Tibial artery (tissue), 4 donors: ENCODE data around the gene STARD3.
"Not testable (repeated sequence)": the region's sequence is repeated elsewhere in the genome, so short reads cannot be mapped to it uniquely, and the experiment has no call there.

Experiments
- DNase-seq, 2 donors: peaks; one replicate each; pipeline ENCODE4 v3.0.0-alpha.2; 2019
- H3K27ac ChIP-seq, 2 donors: fragments of 200-600 bp; sonication (generic) in 1 of 2; 1 replicate in 1 of 2; 2 replicates in 1 of 2; pipeline ENCODE4 v1.5.1; 2018 to 2019; ENCODE audit warnings: mild to moderate bottlenecking in 1 of 2
- H3K27me3 ChIP-seq, 2 donors: fragments of 200-600 bp; sonication (generic) in 1 of 2; one replicate each; pipeline versions ENCODE4 v1.5.1 to v1.6.0; 2016 to 2019
- H3K36me3 ChIP-seq, 3 donors: fragments of 200-600 bp; sonication (generic) in 2 of 3; one replicate each; pipeline ENCODE4 v1.5.1; 2016 to 2019; ENCODE audit warnings: mild to moderate bottlenecking in 2 of 3
- H3K4me1 ChIP-seq, 4 donors: fragments of 200-600 bp; sonication (generic) in 2 of 4; 1 replicate in 3 of 4; 2 replicates in 1 of 4; pipeline ENCODE4 v1.5.1; 2016 to 2019
- H3K4me3 ChIP-seq, 2 donors: fragments of 200-600 bp; sonication (generic) in 1 of 2; 1 replicate in 1 of 2; 2 replicates in 1 of 2; pipeline ENCODE4 v1.5.1; 2018 to 2019; ENCODE audit warnings: mild to moderate bottlenecking in 2 of 2
- H3K9me3 ChIP-seq, 3 donors: fragments of 200-600 bp; sonication (generic) in 1 of 3; one replicate each; pipeline ENCODE4 v1.5.1; 2016 to 2019
- intact Hi-C: fragments of 100-400 bp; cut with DNase I; formaldehyde crosslinking; loops from one replicate; pipeline ENCODE4 v1.15.0; 2023; ENCODE audit warnings: low total_unique reads
- TF ChIP-seq, protein P1 (sequence below), 2 experiments: fragments of 200-600 bp in 1 of 2; fragments of 450-650 bp in 1 of 2; IDR thresholded peaks; one replicate each; pipeline ENCODE4 v1.5.1; 2017 to 2019; ENCODE audit warnings: antibody characterized with exemption in 2 of 2, mild to moderate bottlenecking in 1 of 2, moderate library complexity in 1 of 2

The STARD3 gene

GRCh38 chr17:39709319-39709997 lies 72.5 kb downstream of the STARD3 start:
- Histone ChIP-seq H3K4me1 (peaks cover 0 to 38% (median 27%) of the 10 kb centered on the region in 4 donors), H3K36me3 (peaks cover 62 to 78% (median 63%) of the 10 kb centered on the region in 3 donors), H3K4me3 (no peak overlapping the region), H3K27ac (no peak overlapping the region), H3K27me3 (no peaks in the 10 kb centered on the region), H3K9me3 (no peaks in the 10 kb centered on the region)
- no peak for DNase-seq
- intact Hi-C loops: no loop called here
- TF ChIP-seq, protein P1, sequence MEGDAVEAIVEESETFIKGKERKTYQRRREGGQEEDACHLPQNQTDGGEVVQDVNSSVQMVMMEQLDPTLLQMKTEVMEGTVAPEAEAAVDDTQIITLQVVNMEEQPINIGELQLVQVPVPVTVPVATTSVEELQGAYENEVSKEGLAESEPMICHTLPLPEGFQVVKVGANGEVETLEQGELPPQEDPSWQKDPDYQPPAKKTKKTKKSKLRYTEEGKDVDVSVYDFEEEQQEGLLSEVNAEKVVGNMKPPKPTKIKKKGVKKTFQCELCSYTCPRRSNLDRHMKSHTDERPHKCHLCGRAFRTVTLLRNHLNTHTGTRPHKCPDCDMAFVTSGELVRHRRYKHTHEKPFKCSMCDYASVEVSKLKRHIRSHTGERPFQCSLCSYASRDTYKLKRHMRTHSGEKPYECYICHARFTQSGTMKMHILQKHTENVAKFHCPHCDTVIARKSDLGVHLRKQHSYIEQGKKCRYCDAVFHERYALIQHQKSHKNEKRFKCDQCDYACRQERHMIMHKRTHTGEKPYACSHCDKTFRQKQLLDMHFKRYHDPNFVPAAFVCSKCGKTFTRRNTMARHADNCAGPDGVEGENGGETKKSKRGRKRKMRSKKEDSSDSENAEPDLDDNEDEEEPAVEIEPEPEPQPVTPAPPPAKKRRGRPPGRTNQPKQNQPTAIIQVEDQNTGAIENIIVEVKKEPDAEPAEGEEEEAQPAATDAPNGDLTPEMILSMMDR (IDR thresholded peaks at IDR 0.05): no peak

- H3K27me3 ChIP-seq: no peaks in the 10 kb centered on the region
- DNase-seq: no peak
- TF ChIP-seq, protein P1 (IDR thresholded peaks at IDR 0.05): no peak
- no peaks in the 10 kb centered on the region for H3K9me3 ChIP-seq
- intact Hi-C loops: no loop called here
- H3K4me1 ChIP-seq: peaks cover 0 to 34% (median 19%) of the 10 kb centered on the region in 4 donors
- H3K27ac ChIP-seq: no peak overlapping the region
- no peak overlapping the region for H3K4me3 ChIP-seq
- H3K36me3 ChIP-seq: peaks cover 69 to 86% (median 69%) of the 10 kb centered on the region in 3 donors
These were observed 73.3 kb downstream of the STARD3 start for GRCh38 chr17:39709998-39710964.

- DNase-seq, H3K27ac ChIP-seq, H3K27me3 ChIP-seq, H3K4me3 ChIP-seq, H3K9me3 ChIP-seq, intact Hi-C loops: not testable (repeated sequence)
- Histone ChIP-seq H3K36me3 (peaks cover 77 to 94% (median 77%) of the 10 kb centered on the region in 3 donors), H3K4me1 (peaks cover 0 to 34% (median 11%) of the 10 kb centered on the region in 4 donors)
These were observed 74.1 kb downstream of the STARD3 start for GRCh38 chr17:39711071-39711470.

DNA sequence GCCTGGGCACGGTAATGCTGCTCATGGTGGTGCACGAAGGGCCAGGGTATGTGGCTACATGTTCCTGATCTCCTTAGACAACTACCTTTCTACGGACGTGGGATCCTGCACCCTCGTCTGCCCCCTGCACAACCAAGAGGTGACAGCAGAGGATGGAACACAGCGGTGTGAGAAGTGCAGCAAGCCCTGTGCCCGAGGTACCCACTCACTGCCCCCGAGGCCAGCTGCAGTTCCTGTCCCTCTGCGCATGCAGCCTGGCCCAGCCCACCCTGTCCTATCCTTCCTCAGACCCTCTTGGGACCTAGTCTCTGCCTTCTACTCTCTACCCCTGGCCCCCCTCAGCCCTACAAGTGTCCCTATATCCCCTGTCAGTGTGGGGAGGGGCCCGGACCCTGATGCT lies 74.9 kb downstream of the STARD3 start:
- no peaks in the 10 kb centered on the region for H3K9me3 ChIP-seq
- TF ChIP-seq, protein P1 (IDR thresholded peaks at IDR 0.05): no peak
- no peaks in the 10 kb centered on the region for H3K27me3 ChIP-seq
- DNase-seq: no peak
- H3K4me3 ChIP-seq: no peak overlapping the region
- H3K36me3 ChIP-seq: peaks cover 84 to 100% (median 85%) of the 10 kb centered on the region in 3 donors
- H3K27ac ChIP-seq: no peak overlapping the region
- intact Hi-C loops: no loop called here
- H3K4me1 ChIP-seq: peaks cover 0 to 30% (median 4%) of the 10 kb centered on the region in 4 donors
